ENCODE results near the gene DEFB115.
"Not testable (repeated sequence)": the region's sequence is repeated elsewhere in the genome, so short reads cannot be mapped to it uniquely, and the experiment has no call there.

The DEFB115 gene

GRCh38 chr20:31257364-31257763 lies at the start of gene DEFB115:
TSS of gene DEFB115 (plus strand) at chr20:31257664. CDS start at chr20:31257664, 0 bp downstream.
- DNase-seq: no peak

GRCh38 chr20:31236953-31237352 lies 20.5 kb upstream of the DEFB115 start:
- no peak for DNase-seq

GRCh38 chr20:31237763-31238162 lies 19.7 kb upstream of the DEFB115 start:
- no peak for DNase-seq

GRCh38 chr20:31239139-31239538 lies 18.3 kb upstream of the DEFB115 start:
- DNase-seq: no peak

- no peak for DNase-seq
Observed at GRCh38 chr20:31256959-31257358, 505 bp upstream of the DEFB115 start.

- DNase-seq: no peak
Observed at GRCh38 chr20:31260326-31260932, 3.0 kb downstream of the DEFB115 start.

GRCh38 chr20:31274441-31274840 lies 17.0 kb downstream of the DEFB115 start:
- DNase-seq: no peak

GRCh38 chr20:31278178-31278577 lies 20.7 kb downstream of the DEFB115 start:
- no peak for DNase-seq

GRCh38 chr20:31284964-31285363 lies 27.5 kb downstream of the DEFB115 start:
- DNase-seq: not testable (repeated sequence)

- no peak for DNase-seq
Observed at GRCh38 chr20:31308535-31309162, 51.2 kb downstream of the DEFB115 start, which contains the start of gene DEFB116. TSS of gene DEFB116 (minus strand) at chr20:31308585. CDS start at chr20:31308585, 0 bp downstream.
